K562 (cell line): ENCODE measurements around the gene FBXW11. TPM values are rescaled to one million over a fixed set of nuclear protein-coding genes. Genes with fewer than 3 reads are reported as not detected.

Source experiments
- ATAC-seq: fragments of 200-7000 bp; cut with Tn5 transposase; 3 replicates; pipeline ENCODE4 v1.9.1; 2020; ENCODE audit warnings: moderate library complexity
- BruUV-seq: library from RNA; stranded (reverse); fragments of 400-500 nt; replicated peaks from 2 replicates; lab custom pipeline; 2021; lab: Mats Ljungman, UMichigan
- CTCF ChIA-PET: fragments of 300-600 bp; formaldehyde crosslinking; extraction: SDS; loops from one replicate; lab custom pipeline; 2021; ENCODE audit warnings: low intra/inter-chr PET ratio; lab: Yijun Ruan, JAX
- POLR2A ChIA-PET: fragments of 300-600, 350-650 bp; sonication (Branson Sonifier 250); formaldehyde crosslinking; extraction: SDS; loops from one replicate; lab custom pipeline; 2021; ENCODE audit warnings: antibody characterized with exemption, inconsistent platforms; lab: Yijun Ruan, JAX
- DNase-seq, 4 experiments: peaks; one replicate each; pipeline versions ENCODE4 v3.0.0 to v3.0.0-alpha.2; 2011 to 2018; ENCODE audit warnings: low spot score in 3 of 4, mixed read lengths in 3 of 4; ENCODE audit errors: extremely low read depth in 1 of 4
- FAIRE-seq: peaks from 2 replicates; lab custom pipeline; 2011; peaks lifted over from hg19 to GRCh38; lab: Jason Lieb, UNC
- H2AFZ ChIP-seq: 2 replicates; pipeline ENCODE4 v1.6.0; 2011; ENCODE audit warnings: low read depth, low read length, control low read depth, inconsistent platforms
- H3K27ac ChIP-seq: fragments of 200-600 bp; 3 replicates; pipeline ENCODE4 v1.8.0; 2011; ENCODE audit warnings: low read depth, mild to moderate bottlenecking, control low read depth, inconsistent platforms, low read length, moderate library complexity, mixed read lengths; ENCODE audit errors: extremely low read depth
- H3K27me3 ChIP-seq, 2 experiments: fragments of 300-600 bp in 1 of 2; 2 replicates in 1 of 2; 3 replicates in 1 of 2; pipeline versions ENCODE4 v1.6.0 to v1.8.0; 2011; ENCODE audit warnings: inconsistent platforms in 2 of 2, low read length in 2 of 2, mild to moderate bottlenecking in 1 of 2, mixed read lengths in 1 of 2, moderate library complexity in 1 of 2; ENCODE audit not compliant: control insufficient read depth in 2 of 2, insufficient read depth in 2 of 2
- H3K36me3 ChIP-seq: fragments of 300-600 bp; 3 replicates; pipeline ENCODE4 v1.8.0; 2011; ENCODE audit warnings: mild to moderate bottlenecking, low read length, inconsistent platforms; ENCODE audit not compliant: control insufficient read depth, insufficient read depth
- H3K4me1 ChIP-seq, 2 experiments: fragments of 200-600 bp in 1 of 2; replicated peaks in 1 of 2; 2 replicates in 1 of 2; 3 replicates in 1 of 2; pipeline versions ENCODE4 v1.5.1 to v1.8.0; 2011; ENCODE audit warnings: inconsistent platforms in 2 of 2, low read length in 2 of 2, mild to moderate bottlenecking in 1 of 2, mixed read lengths in 1 of 2, moderate library complexity in 1 of 2; ENCODE audit not compliant: control insufficient read depth in 2 of 2, insufficient read depth in 2 of 2
- H3K4me2 ChIP-seq: 2 replicates; pipeline ENCODE4 v1.6.1; 2011; ENCODE audit warnings: low read length, control low read depth, inconsistent platforms, mixed read lengths; ENCODE audit not compliant: insufficient read depth
- H3K4me3 ChIP-seq: fragments of 200-600 bp; sonication (generic), shearing (Covaris generic); 2 replicates; pipeline ENCODE4 v1.5.1; 2016; ENCODE audit warnings: control low read depth, inconsistent platforms
- H3K79me2 ChIP-seq: fragments of 200-600 bp; 3 replicates; pipeline ENCODE4 v1.8.0; 2011; ENCODE audit warnings: low read length, inconsistent platforms; ENCODE audit not compliant: control insufficient read depth, insufficient read depth
- H3K9ac ChIP-seq, 2 experiments: 2 replicates each; pipeline versions ENCODE4 v1.6.0 to v1.6.1; 2011; ENCODE audit warnings: low read depth in 2 of 2, low read length in 2 of 2, control low read depth in 1 of 2, inconsistent platforms in 1 of 2, mild to moderate bottlenecking in 1 of 2, mixed read lengths in 1 of 2; ENCODE audit not compliant: insufficient read depth in 1 of 2
- H3K9me1 ChIP-seq: one replicate; pipeline ENCODE4 v1.6.0; 2011; ENCODE audit warnings: inconsistent platforms, mild to moderate bottlenecking, low read length, moderate library complexity; ENCODE audit not compliant: control insufficient read depth, insufficient read depth
- H3K9me3 ChIP-seq: replicated peaks from 2 replicates; pipeline ENCODE4 v1.5.1; 2011; ENCODE audit warnings: low read depth, low read length, inconsistent platforms; ENCODE audit not compliant: control insufficient read depth, insufficient read depth
- H4K20me1 ChIP-seq: replicated peaks from 2 replicates; pipeline ENCODE4 v1.6.1; 2011; ENCODE audit warnings: low read length, inconsistent platforms, mixed read lengths; ENCODE audit not compliant: control insufficient read depth, insufficient read depth
- CBFA2T3 ChIP-seq: fragments of 450-650 bp; IDR thresholded peaks from 2 replicates; pipeline ENCODE4 v1.6.1; 2017
- TEAD4 ChIP-seq, 2 experiments: sonication (generic) in 1 of 2; formaldehyde crosslinking in 1 of 2; IDR thresholded peaks; 2 replicates each; pipeline versions ENCODE4 v1.6.1 to v1.8.0; 2012 to 2022; ENCODE audit warnings: borderline replicate concordance in 1 of 2, inconsistent platforms in 1 of 2, low read length in 1 of 2, mild to moderate bottlenecking in 1 of 2, missing genetic modification reagents in 1 of 2
- WGBS: fragments of 100-300 bp; shearing (Covaris generic); methylation state at CpG from one replicate; pipeline ENCODE4 v1.1.6; 2016; ENCODE audit warnings: low coverage, mixed read lengths; ENCODE audit not compliant: insufficient coverage; ENCODE audit errors: missing lambda C conversion rate; 5-methylcytosine and 5-hydroxymethylcytosine counted together
- in situ Hi-C: fragments of 300-500 bp; cut with MboI; formaldehyde crosslinking; loops from 4 replicates; pipeline ENCODE4 v1.15.0; 2018; ENCODE audit warnings: inconsistent platforms, mixed read lengths
- intact Hi-C: fragments of 100-400 bp; cut with micrococcal nuclease; formaldehyde crosslinking; loops from 2 replicates; pipeline ENCODE4 v1.14.2; 2022
- polyA plus RNA-seq, 8 experiments: library from polyadenylated mRNA; depleted of rRNA in 4 of 8; stranded (reverse) in 5 of 8; unstranded in 3 of 8; fragments of >200 nt; fragmentation: Nextera tagmentation in 2 of 8; fragmentation: Illumina TruSeq in 1 of 8; extraction: Ambion mirVana in 2 of 8; extraction: Trizol in 1 of 8; gene quantifications; 2 replicates each; pipeline versions ENCODE4 v1.2.1 to v1.2.3, GENCODE V29; 2011 to 2014; ENCODE audit warnings: inconsistent platforms in 1 of 8, missing spikeins in 1 of 8
- total RNA-seq, 7 experiments: library from RNA; depleted of rRNA in 6 of 7; stranded (reverse); fragments of >200 nt in 6 of 7; fragmentation: Illumina TruSeq in 2 of 7; extraction: Trizol in 2 of 7; gene quantifications; 2 replicates each; pipeline versions ENCODE4 v1.2.1 to v1.2.3, GENCODE V29; 2011 to 2021; ENCODE audit warnings: low replicate concordance in 1 of 7
- TF ChIP-seq, protein P1 (sequence below): sonication (generic); formaldehyde crosslinking; IDR thresholded peaks from 2 replicates; pipeline ENCODE4 v1.8.1; 2023; ENCODE audit warnings: mild to moderate bottlenecking, missing genetic modification reagents
- TF ChIP-seq, protein P2 (sequence below): sonication (generic); formaldehyde crosslinking; IDR thresholded peaks from 2 replicates; pipeline ENCODE4 v1.9.0; 2022; ENCODE audit warnings: mild to moderate bottlenecking, missing genetic modification reagents

Gene FBXW11
- total and polyA plus RNA-seq, 9 of the 15 experiments (the other 6 are each of a cell fraction or from before 2014, with no cell fraction given), result 3.0 to 28.6 (median 23.6) TPM

DNA sequence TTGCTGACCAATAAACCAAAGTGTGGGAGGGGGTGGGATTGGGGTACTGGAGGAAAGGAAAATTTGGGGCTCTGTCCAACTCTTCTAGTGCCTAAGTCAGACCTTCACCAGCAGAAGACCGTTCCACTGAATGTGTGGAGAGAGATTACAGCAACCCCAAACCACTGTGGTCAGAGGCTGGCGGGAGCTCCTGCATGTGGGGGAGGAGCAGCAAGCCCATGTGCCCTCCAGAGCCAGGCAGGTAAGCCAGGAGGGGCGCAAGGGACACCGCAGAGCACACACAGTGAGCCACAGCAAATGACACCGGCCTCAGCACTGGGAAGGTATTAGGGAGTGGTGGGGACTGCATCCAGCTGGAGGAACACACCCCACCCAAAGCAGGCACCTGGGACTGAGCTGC is 158.0 kb downstream of the FBXW11 start:
- no peak for DNase-seq
- H3K27me3 ChIP-seq, result no peaks in the 10 kb centered on the region
- no peak overlapping the region for H2AFZ ChIP-seq
- ChIA-PET POLR2A (no interaction called here), CTCF (no interaction called here)
- WGBS, result 41% methylated on average over 5 of the region's 5 CpGs
- no peak overlapping the region for H3K4me3 ChIP-seq
- intact Hi-C loops, result loop anchor here (5.0 kb wide), 2 partner anchors 216 to 431 kb away; partner anchors contain the start of gene FGF18
- no peak for ATAC-seq
- H3K4me2 ChIP-seq, result no peak overlapping the region
- BruUV-seq, result no TSS peak
- FAIRE-seq, result no peak
- no peaks in the 10 kb centered on the region for H3K79me2 ChIP-seq
- H3K4me1 ChIP-seq, result peaks cover 0 to 11% of the 10 kb centered on the region in 2 experiments; a peak in 3 of 5 replicates
- TF ChIP-seq TEAD4 (IDR thresholded peaks at IDR 0.05; ENCODE audit: low read length) (peak; percentile 23; the same call in 1 of the 2 replicates), TEAD4 (CRISPR knock-in tag; IDR thresholded peaks at IDR 0.05; ENCODE audit: borderline replicate concordance) (no peak), CBFA2T3 (0 out of 2 replicates have a peak, but pooled peaks have one; percentile 10)
- TF ChIP-seq, protein P1, sequence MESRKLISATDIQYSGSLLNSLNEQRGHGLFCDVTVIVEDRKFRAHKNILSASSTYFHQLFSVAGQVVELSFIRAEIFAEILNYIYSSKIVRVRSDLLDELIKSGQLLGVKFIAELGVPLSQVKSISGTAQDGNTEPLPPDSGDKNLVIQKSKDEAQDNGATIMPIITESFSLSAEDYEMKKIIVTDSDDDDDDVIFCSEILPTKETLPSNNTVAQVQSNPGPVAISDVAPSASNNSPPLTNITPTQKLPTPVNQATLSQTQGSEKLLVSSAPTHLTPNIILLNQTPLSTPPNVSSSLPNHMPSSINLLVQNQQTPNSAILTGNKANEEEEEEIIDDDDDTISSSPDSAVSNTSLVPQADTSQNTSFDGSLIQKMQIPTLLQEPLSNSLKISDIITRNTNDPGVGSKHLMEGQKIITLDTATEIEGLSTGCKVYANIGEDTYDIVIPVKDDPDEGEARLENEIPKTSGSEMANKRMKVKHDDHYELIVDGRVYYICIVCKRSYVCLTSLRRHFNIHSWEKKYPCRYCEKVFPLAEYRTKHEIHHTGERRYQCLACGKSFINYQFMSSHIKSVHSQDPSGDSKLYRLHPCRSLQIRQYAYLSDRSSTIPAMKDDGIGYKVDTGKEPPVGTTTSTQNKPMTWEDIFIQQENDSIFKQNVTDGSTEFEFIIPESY, result no peak
- TF ChIP-seq, protein P2, sequence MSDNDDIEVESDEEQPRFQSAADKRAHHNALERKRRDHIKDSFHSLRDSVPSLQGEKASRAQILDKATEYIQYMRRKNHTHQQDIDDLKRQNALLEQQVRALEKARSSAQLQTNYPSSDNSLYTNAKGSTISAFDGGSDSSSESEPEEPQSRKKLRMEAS (CRISPR knock-in tag), result peak; percentile 50; the same call in 1 of the 2 replicates
- in situ Hi-C loops, result no loop called here
- no peak overlapping the region for H3K27ac ChIP-seq
- no peaks in the 10 kb centered on the region; the same call in 1 of the 2 replicates for H4K20me1 ChIP-seq
- no peaks in the 10 kb centered on the region for H3K9me3 ChIP-seq
- H3K36me3 ChIP-seq, result no peaks in the 10 kb centered on the region
- 0 out of 4 replicates have a peak overlapping the region, but pooled peaks of 1 of the 2 experiments have one; percentile 33 for H3K9ac ChIP-seq
- no peaks in the 10 kb centered on the region for H3K9me1 ChIP-seq
